ENCODE measurements around the gene TMPRSS9.

TMPRSS9 gene

DNA sequence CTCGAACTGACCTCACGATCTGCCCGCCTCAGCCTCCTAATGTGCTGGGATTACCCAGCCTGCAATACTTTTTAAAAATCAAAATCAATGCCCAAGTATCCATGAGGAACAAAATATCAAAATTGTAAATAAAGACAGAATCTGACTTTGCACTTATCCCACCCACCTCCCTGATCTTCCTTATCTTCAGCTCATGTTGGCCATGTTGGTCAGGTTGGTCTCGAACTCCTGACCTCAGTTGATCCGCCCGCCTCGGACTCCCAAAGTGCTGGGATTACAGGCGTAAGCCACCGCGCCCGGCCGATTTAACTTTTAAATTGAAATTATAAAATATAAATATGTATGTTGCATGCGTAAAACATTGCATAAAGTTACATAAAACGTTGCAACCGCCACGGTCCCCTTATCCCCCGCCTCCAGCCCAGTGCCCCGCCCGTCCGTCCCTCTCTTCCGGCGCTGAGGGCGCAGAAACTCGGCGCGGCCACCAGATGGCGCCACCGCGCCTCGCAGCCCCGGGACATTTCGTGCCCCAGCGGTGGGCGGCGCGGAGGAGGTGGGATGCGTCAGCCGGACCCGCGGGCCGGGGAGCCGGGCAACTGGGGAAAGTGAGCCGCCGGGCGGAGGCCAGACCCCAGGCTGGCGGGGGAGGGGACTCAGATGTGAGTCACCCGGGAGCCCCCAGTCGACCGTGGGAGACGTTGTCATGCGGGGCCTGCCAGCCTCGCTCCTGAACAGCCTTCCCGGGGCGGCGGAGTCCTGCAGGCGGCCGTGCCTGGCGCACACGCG lies 114.4 kb downstream of the TMPRSS9 start (continued):
- no peak for TF ChIP-seq ZBTB1 (tag by site-specific recombination; IDR thresholded peaks at IDR 0.05)
- TF ChIP-seq, protein P1, sequence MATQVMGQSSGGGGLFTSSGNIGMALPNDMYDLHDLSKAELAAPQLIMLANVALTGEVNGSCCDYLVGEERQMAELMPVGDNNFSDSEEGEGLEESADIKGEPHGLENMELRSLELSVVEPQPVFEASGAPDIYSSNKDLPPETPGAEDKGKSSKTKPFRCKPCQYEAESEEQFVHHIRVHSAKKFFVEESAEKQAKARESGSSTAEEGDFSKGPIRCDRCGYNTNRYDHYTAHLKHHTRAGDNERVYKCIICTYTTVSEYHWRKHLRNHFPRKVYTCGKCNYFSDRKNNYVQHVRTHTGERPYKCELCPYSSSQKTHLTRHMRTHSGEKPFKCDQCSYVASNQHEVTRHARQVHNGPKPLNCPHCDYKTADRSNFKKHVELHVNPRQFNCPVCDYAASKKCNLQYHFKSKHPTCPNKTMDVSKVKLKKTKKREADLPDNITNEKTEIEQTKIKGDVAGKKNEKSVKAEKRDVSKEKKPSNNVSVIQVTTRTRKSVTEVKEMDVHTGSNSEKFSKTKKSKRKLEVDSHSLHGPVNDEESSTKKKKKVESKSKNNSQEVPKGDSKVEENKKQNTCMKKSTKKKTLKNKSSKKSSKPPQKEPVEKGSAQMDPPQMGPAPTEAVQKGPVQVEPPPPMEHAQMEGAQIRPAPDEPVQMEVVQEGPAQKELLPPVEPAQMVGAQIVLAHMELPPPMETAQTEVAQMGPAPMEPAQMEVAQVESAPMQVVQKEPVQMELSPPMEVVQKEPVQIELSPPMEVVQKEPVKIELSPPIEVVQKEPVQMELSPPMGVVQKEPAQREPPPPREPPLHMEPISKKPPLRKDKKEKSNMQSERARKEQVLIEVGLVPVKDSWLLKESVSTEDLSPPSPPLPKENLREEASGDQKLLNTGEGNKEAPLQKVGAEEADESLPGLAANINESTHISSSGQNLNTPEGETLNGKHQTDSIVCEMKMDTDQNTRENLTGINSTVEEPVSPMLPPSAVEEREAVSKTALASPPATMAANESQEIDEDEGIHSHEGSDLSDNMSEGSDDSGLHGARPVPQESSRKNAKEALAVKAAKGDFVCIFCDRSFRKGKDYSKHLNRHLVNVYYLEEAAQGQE (tag by site-specific recombination; IDR thresholded peaks at IDR 0.05): peak; percentile 34; the same call in 1 of the 2 replicates
- TF ChIP-seq GLIS1 (tag by site-specific recombination; IDR thresholded peaks at IDR 0.05): peak; percentile 89
- TF ChIP-seq ZBTB7A (tag by site-specific recombination; IDR thresholded peaks at IDR 0.05; ENCODE audit: low read depth): peak; percentile 89
- TF ChIP-seq ZNF202 (tag by site-specific recombination; IDR thresholded peaks at IDR 0.05; ENCODE audit: borderline replicate concordance): no peak
- no peak for TF ChIP-seq ZNF707 (tag by site-specific recombination; IDR thresholded peaks at IDR 0.05)
- TF ChIP-seq ZNF837 (tag by site-specific recombination; IDR thresholded peaks at IDR 0.05): no peak
- TF ChIP-seq ZNF426 (tag by site-specific recombination; IDR thresholded peaks at IDR 0.05): no peak
- TF ChIP-seq RBAK (tag by site-specific recombination; IDR thresholded peaks at IDR 0.05): no peak
- TF ChIP-seq, protein P2, sequence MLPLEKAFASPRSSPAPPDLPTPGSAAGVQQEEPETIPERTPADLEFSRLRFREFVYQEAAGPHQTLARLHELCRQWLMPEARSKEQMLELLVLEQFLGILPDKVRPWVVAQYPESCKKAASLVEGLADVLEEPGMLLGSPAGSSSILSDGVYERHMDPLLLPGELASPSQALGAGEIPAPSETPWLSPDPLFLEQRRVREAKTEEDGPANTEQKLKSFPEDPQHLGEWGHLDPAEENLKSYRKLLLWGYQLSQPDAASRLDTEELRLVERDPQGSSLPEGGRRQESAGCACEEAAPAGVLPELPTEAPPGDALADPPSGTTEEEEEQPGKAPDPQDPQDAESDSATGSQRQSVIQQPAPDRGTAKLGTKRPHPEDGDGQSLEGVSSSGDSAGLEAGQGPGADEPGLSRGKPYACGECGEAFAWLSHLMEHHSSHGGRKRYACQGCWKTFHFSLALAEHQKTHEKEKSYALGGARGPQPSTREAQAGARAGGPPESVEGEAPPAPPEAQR (tag by site-specific recombination; IDR thresholded peaks at IDR 0.05): no peak
- peak; percentile 72 for TF ChIP-seq ZNF660 (tag by site-specific recombination; IDR thresholded peaks at IDR 0.05)
- peak; percentile 83 for TF ChIP-seq GLIS2 (tag by site-specific recombination; IDR thresholded peaks at IDR 0.05)
- TF ChIP-seq, protein P3, sequence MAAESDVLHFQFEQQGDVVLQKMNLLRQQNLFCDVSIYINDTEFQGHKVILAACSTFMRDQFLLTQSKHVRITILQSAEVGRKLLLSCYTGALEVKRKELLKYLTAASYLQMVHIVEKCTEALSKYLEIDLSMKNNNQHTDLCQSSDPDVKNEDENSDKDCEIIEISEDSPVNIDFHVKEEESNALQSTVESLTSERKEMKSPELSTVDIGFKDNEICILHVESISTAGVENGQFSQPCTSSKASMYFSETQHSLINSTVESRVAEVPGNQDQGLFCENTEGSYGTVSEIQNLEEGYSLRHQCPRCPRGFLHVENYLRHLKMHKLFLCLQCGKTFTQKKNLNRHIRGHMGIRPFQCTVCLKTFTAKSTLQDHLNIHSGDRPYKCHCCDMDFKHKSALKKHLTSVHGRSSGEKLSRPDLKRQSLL (tag by site-specific recombination; IDR thresholded peaks at IDR 0.05): 0 out of 2 replicates have a peak, but pooled peaks have one; percentile 39
- TF ChIP-seq ZNF558 (tag by site-specific recombination; IDR thresholded peaks at IDR 0.05): no peak
- peak; percentile 98 for TF ChIP-seq ZFHX2 (tag by site-specific recombination; conservative IDR thresholded peaks at IDR 0.05)
- TF ChIP-seq, protein P4, sequence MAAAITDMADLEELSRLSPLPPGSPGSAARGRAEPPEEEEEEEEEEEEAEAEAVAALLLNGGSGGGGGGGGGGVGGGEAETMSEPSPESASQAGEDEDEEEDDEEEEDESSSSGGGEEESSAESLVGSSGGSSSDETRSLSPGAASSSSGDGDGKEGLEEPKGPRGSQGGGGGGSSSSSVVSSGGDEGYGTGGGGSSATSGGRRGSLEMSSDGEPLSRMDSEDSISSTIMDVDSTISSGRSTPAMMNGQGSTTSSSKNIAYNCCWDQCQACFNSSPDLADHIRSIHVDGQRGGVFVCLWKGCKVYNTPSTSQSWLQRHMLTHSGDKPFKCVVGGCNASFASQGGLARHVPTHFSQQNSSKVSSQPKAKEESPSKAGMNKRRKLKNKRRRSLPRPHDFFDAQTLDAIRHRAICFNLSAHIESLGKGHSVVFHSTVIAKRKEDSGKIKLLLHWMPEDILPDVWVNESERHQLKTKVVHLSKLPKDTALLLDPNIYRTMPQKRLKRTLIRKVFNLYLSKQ (tag by site-specific recombination; IDR thresholded peaks at IDR 0.05; ENCODE audit: borderline replicate concordance): no peak
- TF ChIP-seq MZF1 (tag by site-specific recombination; IDR thresholded peaks at IDR 0.05; ENCODE audit: borderline replicate concordance): no peak
- TF ChIP-seq ZNF830 (tag by site-specific recombination; IDR thresholded peaks at IDR 0.05; ENCODE audit: low read depth): no peak
- TF ChIP-seq ZIC2 (tag by site-specific recombination; IDR thresholded peaks at IDR 0.05): peak; percentile 90
- peak; percentile 41 for TF ChIP-seq ZNF24 (tag by site-specific recombination; IDR thresholded peaks at IDR 0.05)
- TF ChIP-seq ZNF664 (tag by site-specific recombination; IDR thresholded peaks at IDR 0.05): no peak
- no peak for TF ChIP-seq ZNF658 (tag by site-specific recombination; IDR thresholded peaks at IDR 0.05)
- peak; percentile 73; the same call in 1 of the 2 replicates for TF ChIP-seq ZNF501 (tag by site-specific recombination; IDR thresholded peaks at IDR 0.05)
- TF ChIP-seq ZXDB (tag by site-specific recombination; IDR thresholded peaks at IDR 0.05): 0 out of 2 replicates have a peak, but pooled peaks have one; percentile 21
- no peak for TF ChIP-seq ZNF174 (tag by site-specific recombination; IDR thresholded peaks at IDR 0.05)
- no peak for TF ChIP-seq ZNF311 (tag by site-specific recombination; IDR thresholded peaks at IDR 0.05; ENCODE audit: borderline replicate concordance)
- TF ChIP-seq KLF7 (tag by site-specific recombination; IDR thresholded peaks at IDR 0.05; ENCODE audit: borderline replicate concordance): peak; percentile 50; the same call in 1 of the 2 replicates
- peak; percentile 83 for TF ChIP-seq ZNF324 (tag by site-specific recombination; IDR thresholded peaks at IDR 0.05)
- peak; percentile 26; the same call in 1 of the 2 replicates for TF ChIP-seq ZNF391 (tag by site-specific recombination; IDR thresholded peaks at IDR 0.05; ENCODE audit: borderline replicate concordance, low read depth)
- TF ChIP-seq, protein P5, sequence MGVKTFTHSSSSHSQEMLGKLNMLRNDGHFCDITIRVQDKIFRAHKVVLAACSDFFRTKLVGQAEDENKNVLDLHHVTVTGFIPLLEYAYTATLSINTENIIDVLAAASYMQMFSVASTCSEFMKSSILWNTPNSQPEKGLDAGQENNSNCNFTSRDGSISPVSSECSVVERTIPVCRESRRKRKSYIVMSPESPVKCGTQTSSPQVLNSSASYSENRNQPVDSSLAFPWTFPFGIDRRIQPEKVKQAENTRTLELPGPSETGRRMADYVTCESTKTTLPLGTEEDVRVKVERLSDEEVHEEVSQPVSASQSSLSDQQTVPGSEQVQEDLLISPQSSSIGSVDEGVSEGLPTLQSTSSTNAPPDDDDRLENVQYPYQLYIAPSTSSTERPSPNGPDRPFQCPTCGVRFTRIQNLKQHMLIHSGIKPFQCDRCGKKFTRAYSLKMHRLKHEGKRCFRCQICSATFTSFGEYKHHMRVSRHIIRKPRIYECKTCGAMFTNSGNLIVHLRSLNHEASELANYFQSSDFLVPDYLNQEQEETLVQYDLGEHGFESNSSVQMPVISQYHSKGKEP (tag by site-specific recombination; IDR thresholded peaks at IDR 0.05): peak; percentile 53; the same call in 1 of the 2 replicates
- TF ChIP-seq YY1 (tag by site-specific recombination; IDR thresholded peaks at IDR 0.05): no peak

Measured in HEK293 (cell line).